NB4 (cell line): Measurements from ENCODE around the gene INPP4A.

Experiments used
- CTCF ChIP-seq: IDR thresholded peaks from one replicate; pipeline ENCODE4 v1.5.1; 2012; ENCODE audit warnings: low read depth, low read length
- POLR2A ChIP-seq: IDR thresholded peaks from 2 replicates; pipeline ENCODE4 v1.6.1; 2011; ENCODE audit warnings: mild to moderate bottlenecking; ENCODE audit not compliant: insufficient read length; ENCODE audit errors: extremely low read depth

- TF ChIP-seq CTCF (no peak), POLR2A (no peak)
Observed at GRCh38 chr2:98445683-98446581, 1.3 kb downstream of the INPP4A start.
